ENCODE results near the gene OR10G3. TPM values are rescaled to one million over a fixed set of nuclear protein-coding genes. Genes with fewer than 3 reads are reported as not detected.

Gene OR10G3
- total and polyA plus RNA-seq, 2 of the 13 experiments (the other 11 are each of a cell fraction or from before 2014, with no cell fraction given) = not detected

- no peak for TF ChIP-seq ZNF513 (CRISPR knock-in tag; conservative IDR thresholded peaks at IDR 0.05)
- TF ChIP-seq, protein P1, sequence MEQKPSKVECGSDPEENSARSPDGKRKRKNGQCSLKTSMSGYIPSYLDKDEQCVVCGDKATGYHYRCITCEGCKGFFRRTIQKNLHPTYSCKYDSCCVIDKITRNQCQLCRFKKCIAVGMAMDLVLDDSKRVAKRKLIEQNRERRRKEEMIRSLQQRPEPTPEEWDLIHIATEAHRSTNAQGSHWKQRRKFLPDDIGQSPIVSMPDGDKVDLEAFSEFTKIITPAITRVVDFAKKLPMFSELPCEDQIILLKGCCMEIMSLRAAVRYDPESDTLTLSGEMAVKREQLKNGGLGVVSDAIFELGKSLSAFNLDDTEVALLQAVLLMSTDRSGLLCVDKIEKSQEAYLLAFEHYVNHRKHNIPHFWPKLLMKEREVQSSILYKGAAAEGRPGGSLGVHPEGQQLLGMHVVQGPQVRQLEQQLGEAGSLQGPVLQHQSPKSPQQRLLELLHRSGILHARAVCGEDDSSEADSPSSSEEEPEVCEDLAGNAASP (CRISPR knock-in tag; IDR thresholded peaks at IDR 0.05; ENCODE audit: borderline replicate concordance) = 0 out of 2 replicates have a peak, but pooled peaks have one; percentile 39
- peak; percentile 96 for TF ChIP-seq SMC3 (IDR thresholded peaks at IDR 0.05; ENCODE audit: low read length)
- no peak for TF ChIP-seq CAMTA2 (CRISPR knock-in tag; IDR thresholded peaks at IDR 0.05; ENCODE audit: borderline replicate concordance)
- TF ChIP-seq HIC2 (CRISPR knock-in tag; IDR thresholded peaks at IDR 0.05; ENCODE audit: low read depth) = no peak
- no peak for TF ChIP-seq FOSL2 (CRISPR knock-in tag; IDR thresholded peaks at IDR 0.05)
- no peak for TF ChIP-seq ZNF333 (CRISPR knock-in tag; IDR thresholded peaks at IDR 0.05; ENCODE audit: borderline replicate concordance)
- TF ChIP-seq, protein P2, sequence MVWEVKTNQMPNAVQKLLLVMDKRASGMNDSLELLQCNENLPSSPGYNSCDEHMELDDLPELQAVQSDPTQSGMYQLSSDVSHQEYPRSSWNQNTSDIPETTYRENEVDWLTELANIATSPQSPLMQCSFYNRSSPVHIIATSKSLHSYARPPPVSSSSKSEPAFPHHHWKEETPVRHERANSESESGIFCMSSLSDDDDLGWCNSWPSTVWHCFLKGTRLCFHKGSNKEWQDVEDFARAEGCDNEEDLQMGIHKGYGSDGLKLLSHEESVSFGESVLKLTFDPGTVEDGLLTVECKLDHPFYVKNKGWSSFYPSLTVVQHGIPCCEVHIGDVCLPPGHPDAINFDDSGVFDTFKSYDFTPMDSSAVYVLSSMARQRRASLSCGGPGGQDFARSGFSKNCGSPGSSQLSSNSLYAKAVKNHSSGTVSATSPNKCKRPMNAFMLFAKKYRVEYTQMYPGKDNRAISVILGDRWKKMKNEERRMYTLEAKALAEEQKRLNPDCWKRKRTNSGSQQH (CRISPR knock-in tag; IDR thresholded peaks at IDR 0.05; ENCODE audit: low read depth) = 0 out of 2 replicates have a peak, but pooled peaks have one; percentile 88
- peak; percentile 5 for TF ChIP-seq RBM39 (IDR thresholded peaks at IDR 0.05; ENCODE audit: low read depth, low read length, poor library complexity, severe bottlenecking)
- TF ChIP-seq, protein P3, sequence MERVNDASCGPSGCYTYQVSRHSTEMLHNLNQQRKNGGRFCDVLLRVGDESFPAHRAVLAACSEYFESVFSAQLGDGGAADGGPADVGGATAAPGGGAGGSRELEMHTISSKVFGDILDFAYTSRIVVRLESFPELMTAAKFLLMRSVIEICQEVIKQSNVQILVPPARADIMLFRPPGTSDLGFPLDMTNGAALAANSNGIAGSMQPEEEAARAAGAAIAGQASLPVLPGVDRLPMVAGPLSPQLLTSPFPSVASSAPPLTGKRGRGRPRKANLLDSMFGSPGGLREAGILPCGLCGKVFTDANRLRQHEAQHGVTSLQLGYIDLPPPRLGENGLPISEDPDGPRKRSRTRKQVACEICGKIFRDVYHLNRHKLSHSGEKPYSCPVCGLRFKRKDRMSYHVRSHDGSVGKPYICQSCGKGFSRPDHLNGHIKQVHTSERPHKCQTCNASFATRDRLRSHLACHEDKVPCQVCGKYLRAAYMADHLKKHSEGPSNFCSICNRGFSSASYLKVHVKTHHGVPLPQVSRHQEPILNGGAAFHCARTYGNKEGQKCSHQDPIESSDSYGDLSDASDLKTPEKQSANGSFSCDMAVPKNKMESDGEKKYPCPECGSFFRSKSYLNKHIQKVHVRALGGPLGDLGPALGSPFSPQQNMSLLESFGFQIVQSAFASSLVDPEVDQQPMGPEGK (CRISPR knock-in tag; IDR thresholded peaks at IDR 0.05) = peak; percentile 93
- TF ChIP-seq, protein P4, sequence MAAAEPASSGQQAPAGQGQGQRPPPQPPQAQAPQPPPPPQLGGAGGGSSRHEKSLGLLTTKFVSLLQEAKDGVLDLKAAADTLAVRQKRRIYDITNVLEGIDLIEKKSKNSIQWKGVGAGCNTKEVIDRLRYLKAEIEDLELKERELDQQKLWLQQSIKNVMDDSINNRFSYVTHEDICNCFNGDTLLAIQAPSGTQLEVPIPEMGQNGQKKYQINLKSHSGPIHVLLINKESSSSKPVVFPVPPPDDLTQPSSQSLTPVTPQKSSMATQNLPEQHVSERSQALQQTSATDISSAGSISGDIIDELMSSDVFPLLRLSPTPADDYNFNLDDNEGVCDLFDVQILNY (CRISPR knock-in tag; conservative IDR thresholded peaks at IDR 0.05) = no peak
- TF ChIP-seq, protein P5, sequence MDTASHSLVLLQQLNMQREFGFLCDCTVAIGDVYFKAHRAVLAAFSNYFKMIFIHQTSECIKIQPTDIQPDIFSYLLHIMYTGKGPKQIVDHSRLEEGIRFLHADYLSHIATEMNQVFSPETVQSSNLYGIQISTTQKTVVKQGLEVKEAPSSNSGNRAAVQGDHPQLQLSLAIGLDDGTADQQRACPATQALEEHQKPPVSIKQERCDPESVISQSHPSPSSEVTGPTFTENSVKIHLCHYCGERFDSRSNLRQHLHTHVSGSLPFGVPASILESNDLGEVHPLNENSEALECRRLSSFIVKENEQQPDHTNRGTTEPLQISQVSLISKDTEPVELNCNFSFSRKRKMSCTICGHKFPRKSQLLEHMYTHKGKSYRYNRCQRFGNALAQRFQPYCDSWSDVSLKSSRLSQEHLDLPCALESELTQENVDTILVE (CRISPR knock-in tag; IDR thresholded peaks at IDR 0.05) = peak; percentile 58
- no peak for TF ChIP-seq PCBP1 (IDR thresholded peaks at IDR 0.05; ENCODE audit: borderline replicate concordance, low read depth, low read length)
- no peak for TF ChIP-seq CENPBD1 (CRISPR knock-in tag; IDR thresholded peaks at IDR 0.05; ENCODE audit: borderline replicate concordance, low read depth)
- no peak for TF ChIP-seq ZNF563 (CRISPR knock-in tag; IDR thresholded peaks at IDR 0.05)
- no peak for TF ChIP-seq AHR (CRISPR knock-in tag; IDR thresholded peaks at IDR 0.05)
These were observed 22.6 kb downstream of the OR10G3 start (continued) for GRCh38 chr14:21557084-21557901.

Measured in HepG2 (cell line).